A549 treated with ZK216348 at 1 μM for 4 hours (cell line): Measurements from ENCODE around the gene GPAT3. TPM values are rescaled to one million over a fixed set of nuclear protein-coding genes. Genes with fewer than 3 reads are reported as not detected.

Experiments used
- total RNA-seq: library from RNA; stranded (reverse); fragments of 200-300 nt; extraction: Qiagen RNA extraction; gene quantifications from 5 replicates; pipeline ENCODE4 v1.2.3, GENCODE V29; 2022; ENCODE audit warnings: low read depth

The GPAT3 gene
- 33.4 to 37.4 TPM (median 34.3 TPM) in 5 replicates for total RNA-seq

DNA sequence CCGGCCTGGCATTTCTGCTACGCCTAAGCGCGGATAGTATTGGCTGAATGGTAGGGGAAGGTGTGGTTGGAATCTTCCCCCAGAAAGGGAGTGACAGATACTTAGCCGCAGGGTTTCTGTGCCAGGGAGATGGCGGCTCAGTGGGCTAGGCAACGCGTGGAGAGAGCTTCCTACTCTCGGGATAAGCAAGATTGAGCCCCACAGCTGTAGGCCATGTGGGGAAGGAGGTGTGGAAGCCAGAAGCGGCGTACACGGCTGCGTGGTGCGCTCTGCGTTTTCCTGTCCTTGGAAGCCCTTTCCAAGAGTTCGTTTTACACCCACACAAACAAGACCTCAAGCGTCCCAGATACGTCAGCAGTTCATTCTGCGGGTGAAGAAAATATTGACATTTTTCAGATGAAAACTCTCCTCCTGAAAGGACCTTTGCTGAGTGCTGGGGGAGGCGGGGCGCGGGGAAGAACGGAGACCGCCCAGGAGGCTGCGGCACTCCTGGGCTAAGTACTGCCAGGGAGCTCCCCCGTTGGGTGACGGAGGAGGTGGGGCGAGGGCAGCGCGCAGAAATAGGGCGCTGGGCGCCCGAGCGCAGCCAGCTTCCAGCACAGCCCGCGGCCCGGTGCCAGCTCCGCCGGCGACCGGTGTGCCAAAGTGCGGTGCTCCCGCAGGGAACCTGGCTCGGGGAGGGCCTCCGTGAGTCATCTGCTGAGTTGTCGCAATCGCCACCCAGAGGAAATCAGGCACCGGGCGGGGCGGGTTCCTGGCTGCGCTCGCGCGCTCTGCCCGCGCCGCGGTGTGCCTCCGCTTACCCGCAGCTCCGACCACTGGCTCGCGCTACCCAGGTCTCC lies at the start of gene GPAT3:
Gene GPAT3 (plus strand): TSS at position 589 of the 842 bp plus-strand sequence. CDS start 515 bp downstream, outside the sequence.

Other genes starting within 250 kb of the GPAT3 start
- 1.1 to 2.2 TPM (median 1.3 TPM) in 5 replicates for gene HPSE, start 201.3 kb upstream of the GPAT3 start, total RNA-seq
- 3.3 to 5.6 TPM (median 4.3 TPM) in 5 replicates for gene HELQ, start 80.3 kb upstream of the GPAT3 start, total RNA-seq
- 40.6 to 72.1 TPM (median 46.9 TPM) in 5 replicates for gene MRPS18C, start 80.0 kb upstream of the GPAT3 start, total RNA-seq
- gene ABRAXAS1, start 51.0 kb upstream of the GPAT3 start, total RNA-seq, result 3.4 to 7.8 TPM (median 6.5 TPM) in 5 replicates